ENCODE results near the gene SKAP2. TPM values are rescaled to one million over a fixed set of nuclear protein-coding genes. Genes with fewer than 3 reads are reported as not detected.
A peak's percentile ranks its signal among the peaks of the same experiment; 100 is the strongest.

Gene SKAP2, protein sequence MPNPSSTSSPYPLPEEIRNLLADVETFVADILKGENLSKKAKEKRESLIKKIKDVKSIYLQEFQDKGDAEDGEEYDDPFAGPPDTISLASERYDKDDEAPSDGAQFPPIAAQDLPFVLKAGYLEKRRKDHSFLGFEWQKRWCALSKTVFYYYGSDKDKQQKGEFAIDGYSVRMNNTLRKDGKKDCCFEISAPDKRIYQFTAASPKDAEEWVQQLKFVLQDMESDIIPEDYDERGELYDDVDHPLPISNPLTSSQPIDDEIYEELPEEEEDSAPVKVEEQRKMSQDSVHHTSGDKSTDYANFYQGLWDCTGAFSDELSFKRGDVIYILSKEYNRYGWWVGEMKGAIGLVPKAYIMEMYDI
- total RNA-seq (2014; rRNA removed; shearing (Covaris generic)), result 2.5 and 4.0 TPM in 2 replicates
- 3.6 and 4.4 TPM in 2 replicates for polyA plus RNA-seq (2016; fragmentation: Nextera tagmentation; extraction: Ambion mirVana)
- long read RNA-seq, partial matches to known transcripts, result 0 of 3 reads
- long read RNA-seq, other reads (novel, unspliced or antisense), result 0 of 3 reads

DNA sequence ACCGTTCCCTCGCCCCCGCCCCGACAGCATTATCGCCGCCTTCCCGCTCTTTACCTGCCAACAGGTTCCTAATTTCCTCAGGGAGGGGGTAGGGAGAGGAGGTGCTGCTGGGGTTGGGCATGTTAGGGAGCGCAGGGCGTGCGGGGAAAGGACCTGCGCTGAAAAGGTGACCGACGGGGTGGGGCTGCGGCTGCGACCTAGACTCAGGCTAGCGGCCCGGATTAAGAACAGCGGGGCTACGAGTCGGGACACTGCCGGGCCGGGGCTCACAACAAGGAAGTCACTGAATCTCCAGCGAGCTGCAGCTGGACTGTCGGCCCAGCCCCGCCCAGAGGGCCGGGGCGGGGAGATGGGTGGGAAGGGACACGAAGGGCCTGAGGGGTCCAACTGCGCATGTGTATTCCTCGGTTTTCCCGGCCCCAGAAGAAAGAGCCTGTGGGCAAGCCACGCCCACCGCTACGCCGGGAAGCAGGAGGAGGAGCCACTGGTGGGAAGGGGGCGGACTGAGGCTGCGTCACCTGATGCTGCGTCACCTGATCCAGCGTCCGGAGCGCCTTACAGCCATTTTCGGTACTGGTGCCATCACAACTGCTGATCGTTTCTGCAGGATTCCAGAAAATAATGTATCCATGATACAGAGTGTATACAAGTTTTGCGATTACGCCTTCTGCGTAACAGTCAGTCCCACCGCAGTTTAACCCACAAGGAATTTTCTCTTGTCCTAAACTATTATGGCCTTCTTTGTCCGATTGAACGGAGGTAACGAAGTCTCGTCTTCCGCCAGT, at the start of gene SKAP2:
Gene SKAP2 (minus strand): TSS at position 282 of the 785 bp plus-strand sequence. CDS start 161 bp downstream, at position 121.
- H3K4me3 ChIP-seq, result peak within 1 kb of the TSS; percentile 58
- peaks cover 10% of the 10 kb centered on the region for H3K4me1 ChIP-seq (ENCODE audit: insufficient read depth)
- TF ChIP-seq ZNF331 (CRISPR knock-in tag; IDR thresholded peaks at IDR 0.05; ENCODE audit: low read depth) (no peak), STAT1 (IDR thresholded peaks at IDR 0.05; ENCODE audit: unreplicated experiment) (no peak), EZH2phosphoT487 (IDR thresholded peaks at IDR 0.05; ENCODE audit: unreplicated experiment) (no peak), CREB1 (CRISPR knock-in tag; IDR thresholded peaks at IDR 0.05; ENCODE audit: low read depth) (peak; percentile 88), POLR2AphosphoS5 (IDR thresholded peaks at IDR 0.05; ENCODE audit: low read depth) (peak; percentile 95)
- TF ChIP-seq, protein P1, sequence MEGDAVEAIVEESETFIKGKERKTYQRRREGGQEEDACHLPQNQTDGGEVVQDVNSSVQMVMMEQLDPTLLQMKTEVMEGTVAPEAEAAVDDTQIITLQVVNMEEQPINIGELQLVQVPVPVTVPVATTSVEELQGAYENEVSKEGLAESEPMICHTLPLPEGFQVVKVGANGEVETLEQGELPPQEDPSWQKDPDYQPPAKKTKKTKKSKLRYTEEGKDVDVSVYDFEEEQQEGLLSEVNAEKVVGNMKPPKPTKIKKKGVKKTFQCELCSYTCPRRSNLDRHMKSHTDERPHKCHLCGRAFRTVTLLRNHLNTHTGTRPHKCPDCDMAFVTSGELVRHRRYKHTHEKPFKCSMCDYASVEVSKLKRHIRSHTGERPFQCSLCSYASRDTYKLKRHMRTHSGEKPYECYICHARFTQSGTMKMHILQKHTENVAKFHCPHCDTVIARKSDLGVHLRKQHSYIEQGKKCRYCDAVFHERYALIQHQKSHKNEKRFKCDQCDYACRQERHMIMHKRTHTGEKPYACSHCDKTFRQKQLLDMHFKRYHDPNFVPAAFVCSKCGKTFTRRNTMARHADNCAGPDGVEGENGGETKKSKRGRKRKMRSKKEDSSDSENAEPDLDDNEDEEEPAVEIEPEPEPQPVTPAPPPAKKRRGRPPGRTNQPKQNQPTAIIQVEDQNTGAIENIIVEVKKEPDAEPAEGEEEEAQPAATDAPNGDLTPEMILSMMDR (conservative IDR thresholded peaks at IDR 0.05; ENCODE audit: low read depth in 2 of 2), result no peak
- TF ChIP-seq, protein P2, sequence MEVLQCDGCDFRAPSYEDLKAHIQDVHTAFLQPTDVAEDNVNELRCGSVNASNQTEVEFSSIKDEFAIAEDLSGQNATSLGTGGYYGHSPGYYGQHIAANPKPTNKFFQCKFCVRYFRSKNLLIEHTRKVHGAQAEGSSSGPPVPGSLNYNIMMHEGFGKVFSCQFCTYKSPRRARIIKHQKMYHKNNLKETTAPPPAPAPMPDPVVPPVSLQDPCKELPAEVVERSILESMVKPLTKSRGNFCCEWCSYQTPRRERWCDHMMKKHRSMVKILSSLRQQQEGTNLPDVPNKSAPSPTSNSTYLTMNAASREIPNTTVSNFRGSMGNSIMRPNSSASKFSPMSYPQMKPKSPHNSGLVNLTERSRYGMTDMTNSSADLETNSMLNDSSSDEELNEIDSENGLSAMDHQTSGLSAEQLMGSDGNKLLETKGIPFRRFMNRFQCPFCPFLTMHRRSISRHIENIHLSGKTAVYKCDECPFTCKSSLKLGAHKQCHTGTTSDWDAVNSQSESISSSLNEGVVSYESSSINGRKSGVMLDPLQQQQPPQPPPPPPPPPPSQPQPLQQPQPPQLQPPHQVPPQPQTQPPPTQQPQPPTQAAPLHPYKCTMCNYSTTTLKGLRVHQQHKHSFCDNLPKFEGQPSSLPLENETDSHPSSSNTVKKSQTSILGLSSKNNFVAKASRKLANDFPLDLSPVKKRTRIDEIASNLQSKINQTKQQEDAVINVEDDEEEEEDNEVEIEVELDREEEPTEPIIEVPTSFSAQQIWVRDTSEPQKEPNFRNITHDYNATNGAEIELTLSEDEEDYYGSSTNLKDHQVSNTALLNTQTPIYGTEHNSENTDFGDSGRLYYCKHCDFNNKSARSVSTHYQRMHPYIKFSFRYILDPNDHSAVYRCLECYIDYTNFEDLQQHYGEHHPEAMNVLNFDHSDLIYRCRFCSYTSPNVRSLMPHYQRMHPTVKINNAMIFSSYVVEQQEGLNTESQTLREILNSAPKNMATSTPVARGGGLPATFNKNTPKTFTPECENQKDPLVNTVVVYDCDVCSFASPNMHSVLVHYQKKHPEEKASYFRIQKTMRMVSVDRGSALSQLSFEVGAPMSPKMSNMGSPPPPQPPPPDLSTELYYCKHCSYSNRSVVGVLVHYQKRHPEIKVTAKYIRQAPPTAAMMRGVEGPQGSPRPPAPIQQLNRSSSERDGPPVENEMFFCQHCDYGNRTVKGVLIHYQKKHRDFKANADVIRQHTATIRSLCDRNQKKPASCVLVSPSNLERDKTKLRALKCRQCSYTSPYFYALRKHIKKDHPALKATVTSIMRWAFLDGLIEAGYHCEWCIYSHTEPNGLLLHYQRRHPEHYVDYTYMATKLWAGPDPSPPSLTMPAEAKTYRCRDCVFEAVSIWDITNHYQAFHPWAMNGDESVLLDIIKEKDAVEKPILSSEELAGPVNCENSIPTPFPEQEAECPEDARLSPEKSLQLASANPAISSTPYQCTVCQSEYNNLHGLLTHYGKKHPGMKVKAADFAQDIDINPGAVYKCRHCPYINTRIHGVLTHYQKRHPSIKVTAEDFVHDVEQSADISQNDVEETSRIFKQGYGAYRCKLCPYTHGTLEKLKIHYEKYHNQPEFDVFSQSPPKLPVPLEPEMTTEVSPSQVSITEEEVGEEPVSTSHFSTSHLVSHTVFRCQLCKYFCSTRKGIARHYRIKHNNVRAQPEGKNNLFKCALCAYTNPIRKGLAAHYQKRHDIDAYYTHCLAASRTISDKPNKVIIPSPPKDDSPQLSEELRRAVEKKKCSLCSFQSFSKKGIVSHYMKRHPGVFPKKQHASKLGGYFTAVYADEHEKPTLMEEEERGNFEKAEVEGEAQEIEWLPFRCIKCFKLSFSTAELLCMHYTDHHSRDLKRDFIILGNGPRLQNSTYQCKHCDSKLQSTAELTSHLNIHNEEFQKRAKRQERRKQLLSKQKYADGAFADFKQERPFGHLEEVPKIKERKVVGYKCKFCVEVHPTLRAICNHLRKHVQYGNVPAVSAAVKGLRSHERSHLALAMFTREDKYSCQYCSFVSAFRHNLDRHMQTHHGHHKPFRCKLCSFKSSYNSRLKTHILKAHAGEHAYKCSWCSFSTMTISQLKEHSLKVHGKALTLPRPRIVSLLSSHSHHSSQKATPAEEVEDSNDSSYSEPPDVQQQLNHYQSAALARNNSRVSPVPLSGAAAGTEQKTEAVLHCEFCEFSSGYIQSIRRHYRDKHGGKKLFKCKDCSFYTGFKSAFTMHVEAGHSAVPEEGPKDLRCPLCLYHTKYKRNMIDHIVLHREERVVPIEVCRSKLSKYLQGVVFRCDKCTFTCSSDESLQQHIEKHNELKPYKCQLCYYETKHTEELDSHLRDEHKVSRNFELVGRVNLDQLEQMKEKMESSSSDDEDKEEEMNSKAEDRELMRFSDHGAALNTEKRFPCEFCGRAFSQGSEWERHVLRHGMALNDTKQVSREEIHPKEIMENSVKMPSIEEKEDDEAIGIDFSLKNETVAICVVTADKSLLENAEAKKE (CRISPR knock-in tag; IDR thresholded peaks at IDR 0.05), result no peak
- TF ChIP-seq, protein P3, sequence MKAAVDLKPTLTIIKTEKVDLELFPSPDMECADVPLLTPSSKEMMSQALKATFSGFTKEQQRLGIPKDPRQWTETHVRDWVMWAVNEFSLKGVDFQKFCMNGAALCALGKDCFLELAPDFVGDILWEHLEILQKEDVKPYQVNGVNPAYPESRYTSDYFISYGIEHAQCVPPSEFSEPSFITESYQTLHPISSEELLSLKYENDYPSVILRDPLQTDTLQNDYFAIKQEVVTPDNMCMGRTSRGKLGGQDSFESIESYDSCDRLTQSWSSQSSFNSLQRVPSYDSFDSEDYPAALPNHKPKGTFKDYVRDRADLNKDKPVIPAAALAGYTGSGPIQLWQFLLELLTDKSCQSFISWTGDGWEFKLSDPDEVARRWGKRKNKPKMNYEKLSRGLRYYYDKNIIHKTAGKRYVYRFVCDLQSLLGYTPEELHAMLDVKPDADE (IDR thresholded peaks at IDR 0.05), result peak; percentile 36
- TF ChIP-seq, protein P4, sequence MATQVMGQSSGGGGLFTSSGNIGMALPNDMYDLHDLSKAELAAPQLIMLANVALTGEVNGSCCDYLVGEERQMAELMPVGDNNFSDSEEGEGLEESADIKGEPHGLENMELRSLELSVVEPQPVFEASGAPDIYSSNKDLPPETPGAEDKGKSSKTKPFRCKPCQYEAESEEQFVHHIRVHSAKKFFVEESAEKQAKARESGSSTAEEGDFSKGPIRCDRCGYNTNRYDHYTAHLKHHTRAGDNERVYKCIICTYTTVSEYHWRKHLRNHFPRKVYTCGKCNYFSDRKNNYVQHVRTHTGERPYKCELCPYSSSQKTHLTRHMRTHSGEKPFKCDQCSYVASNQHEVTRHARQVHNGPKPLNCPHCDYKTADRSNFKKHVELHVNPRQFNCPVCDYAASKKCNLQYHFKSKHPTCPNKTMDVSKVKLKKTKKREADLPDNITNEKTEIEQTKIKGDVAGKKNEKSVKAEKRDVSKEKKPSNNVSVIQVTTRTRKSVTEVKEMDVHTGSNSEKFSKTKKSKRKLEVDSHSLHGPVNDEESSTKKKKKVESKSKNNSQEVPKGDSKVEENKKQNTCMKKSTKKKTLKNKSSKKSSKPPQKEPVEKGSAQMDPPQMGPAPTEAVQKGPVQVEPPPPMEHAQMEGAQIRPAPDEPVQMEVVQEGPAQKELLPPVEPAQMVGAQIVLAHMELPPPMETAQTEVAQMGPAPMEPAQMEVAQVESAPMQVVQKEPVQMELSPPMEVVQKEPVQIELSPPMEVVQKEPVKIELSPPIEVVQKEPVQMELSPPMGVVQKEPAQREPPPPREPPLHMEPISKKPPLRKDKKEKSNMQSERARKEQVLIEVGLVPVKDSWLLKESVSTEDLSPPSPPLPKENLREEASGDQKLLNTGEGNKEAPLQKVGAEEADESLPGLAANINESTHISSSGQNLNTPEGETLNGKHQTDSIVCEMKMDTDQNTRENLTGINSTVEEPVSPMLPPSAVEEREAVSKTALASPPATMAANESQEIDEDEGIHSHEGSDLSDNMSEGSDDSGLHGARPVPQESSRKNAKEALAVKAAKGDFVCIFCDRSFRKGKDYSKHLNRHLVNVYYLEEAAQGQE (IDR thresholded peaks at IDR 0.05; ENCODE audit: unreplicated experiment), result no peak
- peak within 1 kb of the TSS; percentile 77; the same call in 1 of the 2 replicates for H2AFZ ChIP-seq
- peaks cover 48% of the 10 kb centered on the region for H3K27me3 ChIP-seq (ENCODE audit: insufficient read depth)
- no peaks in the 10 kb centered on the region for H3F3A ChIP-seq (replicated peaks; ENCODE audit: low read depth)
- H3K9me2 ChIP-seq (ENCODE audit: insufficient read depth), result no peaks in the 10 kb centered on the region
- H4K20me1 ChIP-seq (replicated peaks; ENCODE audit: insufficient read depth), result peaks cover 15% of the 10 kb centered on the region
- H3K27ac ChIP-seq (ENCODE audit: low read depth), result peak within 1 kb of the TSS; percentile 61
- H3K79me2 ChIP-seq (replicated peaks; ENCODE audit: insufficient read depth), result no peaks in the 10 kb centered on the region
- Mint-ChIP-seq H3K27ac (peak within 1 kb of the TSS; percentile 98), H3K27me3 (ENCODE audit: insufficient read depth, low read depth, poor library complexity) (peaks cover 3% of the 10 kb centered on the region), H3K4me1 (peaks cover 8% of the 10 kb centered on the region), H3K9me3 (no peaks in the 10 kb centered on the region; the same call in 2 of the 3 replicates), H3K36me3 (ENCODE audit: low read depth) (no peaks in the 10 kb centered on the region), H3K4me3 (peak within 1 kb of the TSS; percentile 90)
- DNase-seq (ENCODE audit: low spot score), result peak; percentile 98
- peak within 1 kb of the TSS; percentile 81 for H3K4me2 ChIP-seq
- H3K36me3 ChIP-seq (ENCODE audit: insufficient read depth), result no peaks in the 10 kb centered on the region
- ATAC-seq, result peak; percentile 90

All from GM23338 (cell line).